OCI-LY7 (cell line): ENCODE measurements around the gene WNT7A. TPM values are rescaled to one million over a fixed set of nuclear protein-coding genes. Genes with fewer than 3 reads are reported as not detected.

Source experiments
- BruUV-seq: library from RNA; stranded (reverse); fragments of 400-500 nt; replicated peaks from 2 replicates; lab custom pipeline; 2021; lab: Mats Ljungman, UMichigan
- CTCF ChIA-PET: fragments of 300-600 bp; sonication (Branson Sonifier 250); formaldehyde crosslinking; loops from one replicate; lab custom pipeline; 2022; ENCODE audit warnings: antibody characterized with exemption; ENCODE audit not compliant: unreplicated experiment; lab: Charles Lee
- POLR2A ChIA-PET: fragments of 300-600 bp; sonication (Branson Sonifier 250); formaldehyde crosslinking; loops from one replicate; lab custom pipeline; 2022; ENCODE audit warnings: antibody characterized with exemption; lab: Charles Lee
- DNase-seq: peaks from one replicate; pipeline ENCODE4 v3.0.0-alpha.2; 2015; ENCODE audit warnings: low spot score
- H2AFZ ChIP-seq: fragments of 200-600 bp; sonication (generic), shearing (Covaris generic); 2 replicates; pipeline ENCODE4 v1.6.1; 2014; ENCODE audit warnings: mild to moderate bottlenecking, antibody characterized with exemption, low read length, moderate library complexity
- H3K27ac ChIP-seq: fragments of 200-600 bp; sonication (generic); 2 replicates; pipeline ENCODE4 v1.5.1; 2014; ENCODE audit warnings: mixed run types, low read depth, mild to moderate bottlenecking, moderate library complexity, low read length, inconsistent platforms; ENCODE audit not compliant: poor library complexity, severe bottlenecking
- H3K36me3 ChIP-seq: fragments of 200-600 bp; sonication (generic); 2 replicates; pipeline ENCODE4 v1.6.1; 2014; ENCODE audit warnings: mild to moderate bottlenecking, antibody characterized with exemption, low read length, moderate library complexity, mixed read lengths; ENCODE audit not compliant: insufficient read depth
- H3K4me1 ChIP-seq: fragments of 200-600 bp; sonication (generic); 2 replicates; pipeline ENCODE4 v1.5.1; 2014; ENCODE audit warnings: mild to moderate bottlenecking, low read length; ENCODE audit not compliant: insufficient read depth, poor library complexity, severe bottlenecking
- H3K4me2 ChIP-seq: fragments of 200-600 bp; sonication (generic); 2 replicates; pipeline ENCODE4 v1.6.1; 2014; ENCODE audit warnings: mild to moderate bottlenecking, low read length
- H3K4me3 ChIP-seq: fragments of 200-600 bp; sonication (generic); 2 replicates; pipeline ENCODE4 v1.5.1; 2014; ENCODE audit warnings: mild to moderate bottlenecking, low read depth, low read length; ENCODE audit not compliant: poor library complexity, severe bottlenecking
- H3K79me2 ChIP-seq: fragments of 200-600 bp; sonication (generic); 2 replicates; pipeline ENCODE4 v1.6.1; 2016; ENCODE audit warnings: low read depth, mild to moderate bottlenecking, low read length, moderate library complexity, mixed read lengths; ENCODE audit not compliant: insufficient read depth
- H3K9me2 ChIP-seq: fragments of 200-600 bp; sonication (generic); 2 replicates; pipeline ENCODE4 v1.6.1; 2016; ENCODE audit warnings: mild to moderate bottlenecking, low read length, mixed read lengths; ENCODE audit not compliant: insufficient read depth
- H3K9me3 ChIP-seq: fragments of 200-600 bp; sonication (generic); 2 replicates; pipeline ENCODE4 v1.6.1; 2014; ENCODE audit warnings: mild to moderate bottlenecking, mixed run types, low read length, mixed read lengths
- H4K20me1 ChIP-seq: fragments of 200-600 bp; sonication (generic); 2 replicates; pipeline ENCODE4 v1.6.1; 2014; ENCODE audit warnings: mild to moderate bottlenecking, antibody characterized with exemption, low read length, moderate library complexity, mixed read lengths; ENCODE audit not compliant: insufficient read depth
- EZH2phosphoT487 ChIP-seq: fragments of 200-600 bp; sonication (generic); IDR thresholded peaks from 2 replicates; pipeline ENCODE4 v1.6.1; 2018; ENCODE audit warnings: low read depth, borderline replicate concordance, mild to moderate bottlenecking, mixed run types, antibody characterized with exemption, low read length, moderate library complexity, mixed read lengths
- intact Hi-C: fragments of 100-400 bp; cut with micrococcal nuclease; formaldehyde crosslinking; loops from one replicate; pipeline ENCODE4 v1.10.0; 2022; ENCODE audit not compliant: unreplicated experiment
- total RNA-seq, 2 experiments: library from RNA; depleted of rRNA in 1 of 2; stranded (reverse); fragments of >200 nt in 1 of 2; shearing (Covaris generic) in 1 of 2; gene quantifications; 2 replicates each; pipeline ENCODE4 v1.2.3, GENCODE V29; 2014 to 2022
- TF ChIP-seq, protein P1 (sequence below): fragments of 200-600 bp; sonication (generic); conservative IDR thresholded peaks from 2 replicates; pipeline ENCODE4 v1.5.1; 2014; ENCODE audit warnings: mild to moderate bottlenecking, antibody characterized with exemption, low read length, moderate library complexity, mixed read lengths

The WNT7A gene
- total RNA-seq, 2 experiments from 2014 or later, result not detected

DNA sequence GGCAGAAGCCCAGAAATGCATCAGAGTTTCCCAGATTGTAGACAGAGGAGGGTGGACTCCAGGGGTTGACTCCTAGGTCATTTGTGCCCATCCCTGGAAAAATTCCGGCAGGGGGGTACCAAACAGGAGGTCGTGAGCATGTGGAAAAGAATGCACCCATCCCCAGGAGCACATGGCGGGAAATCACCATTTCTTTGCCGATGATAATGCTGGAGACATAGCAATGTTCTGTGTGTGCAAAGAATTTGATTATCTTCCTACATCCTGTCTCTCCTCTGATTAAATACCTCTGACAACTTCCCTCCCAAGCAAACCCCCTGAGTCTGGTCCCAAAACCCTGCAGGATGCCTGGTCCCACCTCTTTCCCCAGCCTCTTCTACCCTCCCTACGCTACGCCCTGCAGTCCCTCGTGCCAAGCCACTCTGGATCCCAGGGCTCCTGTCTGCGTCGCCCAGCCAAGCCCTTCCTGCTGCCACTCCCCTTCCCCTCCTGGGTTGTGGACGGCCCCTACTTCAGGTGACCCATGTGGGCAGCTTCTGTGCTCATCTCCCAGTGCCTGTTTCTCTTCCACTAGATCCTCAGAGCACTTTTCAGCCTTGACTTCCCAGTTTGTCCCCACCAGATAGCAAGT, 15.8 kb downstream of the WNT7A start:
- CTCF ChIA-PET, result no interaction called here
- no peak for DNase-seq
- no peaks in the 10 kb centered on the region for H3K36me3 ChIP-seq
- H3K9me2 ChIP-seq, result no peaks in the 10 kb centered on the region
- BruUV-seq, result no TSS peak
- no peaks in the 10 kb centered on the region for H3K4me1 ChIP-seq
- TF ChIP-seq, protein P1, sequence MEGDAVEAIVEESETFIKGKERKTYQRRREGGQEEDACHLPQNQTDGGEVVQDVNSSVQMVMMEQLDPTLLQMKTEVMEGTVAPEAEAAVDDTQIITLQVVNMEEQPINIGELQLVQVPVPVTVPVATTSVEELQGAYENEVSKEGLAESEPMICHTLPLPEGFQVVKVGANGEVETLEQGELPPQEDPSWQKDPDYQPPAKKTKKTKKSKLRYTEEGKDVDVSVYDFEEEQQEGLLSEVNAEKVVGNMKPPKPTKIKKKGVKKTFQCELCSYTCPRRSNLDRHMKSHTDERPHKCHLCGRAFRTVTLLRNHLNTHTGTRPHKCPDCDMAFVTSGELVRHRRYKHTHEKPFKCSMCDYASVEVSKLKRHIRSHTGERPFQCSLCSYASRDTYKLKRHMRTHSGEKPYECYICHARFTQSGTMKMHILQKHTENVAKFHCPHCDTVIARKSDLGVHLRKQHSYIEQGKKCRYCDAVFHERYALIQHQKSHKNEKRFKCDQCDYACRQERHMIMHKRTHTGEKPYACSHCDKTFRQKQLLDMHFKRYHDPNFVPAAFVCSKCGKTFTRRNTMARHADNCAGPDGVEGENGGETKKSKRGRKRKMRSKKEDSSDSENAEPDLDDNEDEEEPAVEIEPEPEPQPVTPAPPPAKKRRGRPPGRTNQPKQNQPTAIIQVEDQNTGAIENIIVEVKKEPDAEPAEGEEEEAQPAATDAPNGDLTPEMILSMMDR, result no peak
- no peak for TF ChIP-seq EZH2phosphoT487
- H3K27ac ChIP-seq, result no peak overlapping the region
- intact Hi-C loops, result no loop called here
- H4K20me1 ChIP-seq, result no peaks in the 10 kb centered on the region
- POLR2A ChIA-PET, result no interaction called here
- H3K79me2 ChIP-seq, result no peaks in the 10 kb centered on the region
- H2AFZ ChIP-seq, result no peak overlapping the region
- H3K4me3 ChIP-seq, result no peak overlapping the region
- no peaks in the 10 kb centered on the region for H3K9me3 ChIP-seq
- no peak overlapping the region for H3K4me2 ChIP-seq

DNA sequence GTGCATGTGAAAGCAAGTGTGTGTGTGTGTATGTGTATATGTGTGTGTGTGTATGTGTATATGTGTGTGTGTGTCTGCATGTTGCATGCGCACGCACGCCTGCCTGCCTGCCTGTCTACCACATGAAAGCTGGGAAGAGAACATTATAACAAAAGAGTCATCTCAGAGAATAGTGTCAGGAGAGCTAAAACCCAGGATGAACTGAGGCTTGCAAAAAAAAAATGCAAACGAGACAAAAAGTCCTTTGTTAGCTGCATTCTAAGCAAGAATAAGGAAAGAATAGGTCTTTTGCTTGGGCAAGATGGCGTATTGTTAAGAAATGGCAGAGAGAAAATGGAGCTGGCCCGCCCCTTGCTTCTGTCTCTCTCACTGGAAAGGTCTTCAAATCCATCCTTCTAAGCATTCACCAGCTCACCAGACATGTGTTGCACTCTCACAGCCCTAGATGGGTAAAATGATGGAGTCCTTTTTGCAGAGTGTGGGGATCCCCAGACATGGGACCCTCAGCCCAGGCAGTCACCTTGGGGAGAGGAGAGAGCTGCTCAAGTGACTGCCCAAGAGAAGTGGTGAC, 16.4 kb downstream of the WNT7A start:
- H4K20me1 ChIP-seq, result no peaks in the 10 kb centered on the region
- ChIA-PET POLR2A (no interaction called here), CTCF (no interaction called here)
- H3K4me3 ChIP-seq, result no peak overlapping the region
- no TSS peak for BruUV-seq
- no peak overlapping the region for H2AFZ ChIP-seq
- TF ChIP-seq EZH2phosphoT487, result no peak
- TF ChIP-seq, protein P1, result no peak
- H3K4me2 ChIP-seq, result no peak overlapping the region
- H3K9me2 ChIP-seq, result no peaks in the 10 kb centered on the region
- no peaks in the 10 kb centered on the region for H3K79me2 ChIP-seq
- no peaks in the 10 kb centered on the region for H3K4me1 ChIP-seq
- no peak overlapping the region for H3K27ac ChIP-seq
- intact Hi-C loops, result no loop called here
- no peaks in the 10 kb centered on the region for H3K36me3 ChIP-seq
- no peaks in the 10 kb centered on the region for H3K9me3 ChIP-seq
- no peak for DNase-seq

DNA sequence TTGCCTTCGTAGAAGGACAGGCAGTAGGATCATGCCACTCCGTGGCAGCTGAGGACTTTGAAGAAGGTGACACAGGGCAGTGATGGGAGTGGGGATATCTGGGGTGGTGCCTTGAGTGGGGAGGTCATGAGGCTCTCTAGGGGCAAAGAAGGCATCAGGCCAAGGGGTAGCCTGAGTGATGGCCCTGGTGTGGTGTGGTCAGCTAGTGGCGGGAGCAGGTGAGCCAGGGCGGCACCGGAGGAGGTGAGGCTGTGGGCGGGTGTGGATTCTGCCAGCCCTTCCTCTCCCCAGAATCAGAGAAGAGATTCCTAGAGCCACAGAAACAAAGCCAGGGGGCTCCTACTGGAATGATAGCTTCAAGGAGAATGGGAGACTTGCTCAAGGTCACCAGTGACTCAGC, 18.4 kb downstream of the WNT7A start:
- Histone ChIP-seq H4K20me1 (no peaks in the 10 kb centered on the region), H3K9me2 (no peaks in the 10 kb centered on the region), H3K36me3 (no peaks in the 10 kb centered on the region), H3K9me3 (no peaks in the 10 kb centered on the region), H3K4me3 (no peak overlapping the region), H3K4me2 (no peak overlapping the region), H3K4me1 (no peaks in the 10 kb centered on the region), H3K27ac (no peak overlapping the region), H2AFZ (no peak overlapping the region), H3K79me2 (no peaks in the 10 kb centered on the region)
- ChIA-PET CTCF (no interaction called here), POLR2A (no interaction called here)
- TF ChIP-seq EZH2phosphoT487, result no peak
- TF ChIP-seq, protein P1, result no peak
- DNase-seq, result no peak
- no TSS peak for BruUV-seq
- intact Hi-C loops, result no loop called here
